HepG2 (cell line): Measurements from ENCODE around the gene ZNF324B. TPM values are rescaled to one million over a fixed set of nuclear protein-coding genes. Genes with fewer than 3 reads are reported as not detected.

ENCODE experiments used
- BHLHE40 ChIP-seq: IDR thresholded peaks from 2 replicates; pipeline ENCODE4 v1.6.1; 2011; ENCODE audit warnings: low read length, improper control_type of control experiment
- CEBPB ChIP-seq: IDR thresholded peaks from 2 replicates; pipeline ENCODE4 v1.6.1; 2011; ENCODE audit warnings: low read depth, low read length, improper control_type of control experiment, borderline replicate concordance
- CEBPG ChIP-seq: IDR thresholded peaks from 2 replicates; pipeline ENCODE4 v1.6.1; 2016
- CREB3 ChIP-seq: sonication (generic); formaldehyde crosslinking; IDR thresholded peaks from 2 replicates; pipeline ENCODE4 v1.5.0; 2020; ENCODE audit warnings: missing genetic modification reagents
- EEA1 ChIP-seq: sonication (generic); formaldehyde crosslinking; IDR thresholded peaks from 2 replicates; pipeline ENCODE4 v1.5.1; 2020; ENCODE audit warnings: mild to moderate bottlenecking, missing genetic modification reagents, borderline replicate concordance
- FLYWCH1 ChIP-seq: sonication (generic); formaldehyde crosslinking; IDR thresholded peaks from 2 replicates; pipeline ENCODE4 v1.8.1; 2023; ENCODE audit warnings: mild to moderate bottlenecking, missing genetic modification reagents
- FOXC1 ChIP-seq: sonication (generic); formaldehyde crosslinking; IDR thresholded peaks from 2 replicates; pipeline ENCODE4 v1.8.0; 2022; ENCODE audit warnings: mild to moderate bottlenecking, missing genetic modification reagents, borderline replicate concordance
- GATAD1 ChIP-seq: IDR thresholded peaks from 2 replicates; pipeline ENCODE4 v1.6.1; 2016; ENCODE audit warnings: missing genetic modification reagents, missing compliant biosample characterization
- GTF3A ChIP-seq: sonication (generic); formaldehyde crosslinking; conservative IDR thresholded peaks from 2 replicates; pipeline ENCODE4 v1.4.0; 2020; ENCODE audit warnings: mild to moderate bottlenecking, missing genetic modification reagents
- HIVEP1 ChIP-seq: sonication (generic); formaldehyde crosslinking; IDR thresholded peaks from 2 replicates; pipeline ENCODE4 v1.4.0; 2020; ENCODE audit warnings: mild to moderate bottlenecking, missing genetic modification reagents
- JUND ChIP-seq: sonication (generic); formaldehyde crosslinking; IDR thresholded peaks from 2 replicates; pipeline ENCODE4 v1.8.0; 2022; ENCODE audit warnings: mild to moderate bottlenecking, missing genetic modification reagents
- KDM1A ChIP-seq: IDR thresholded peaks from 2 replicates; pipeline ENCODE4 v1.6.1; 2016; ENCODE audit warnings: missing compliant biosample characterization
- NFAT5 ChIP-seq: sonication (generic); formaldehyde crosslinking; IDR thresholded peaks from 2 replicates; pipeline ENCODE4 v1.4.0; 2020; ENCODE audit warnings: missing genetic modification reagents
- NFE2 ChIP-seq: sonication (generic); formaldehyde crosslinking; IDR thresholded peaks from 2 replicates; pipeline ENCODE4 v1.4.0; 2020; ENCODE audit warnings: missing genetic modification reagents
- NR1H2 ChIP-seq: sonication (generic); formaldehyde crosslinking; IDR thresholded peaks from 2 replicates; pipeline ENCODE4 v1.8.1; 2022; ENCODE audit warnings: low read depth, missing genetic modification reagents, borderline replicate concordance
- PPARG ChIP-seq: conservative IDR thresholded peaks from 2 replicates; pipeline ENCODE4 v1.6.1; 2016; ENCODE audit warnings: missing biosample characterization, missing genetic modification reagents
- TARDBP ChIP-seq: sonication (generic); formaldehyde crosslinking; IDR thresholded peaks from 2 replicates; pipeline ENCODE4 v1.8.0; 2022; ENCODE audit warnings: mild to moderate bottlenecking, missing genetic modification reagents
- U2AF1 ChIP-seq: fragments of 200-400 bp; formaldehyde crosslinking; optimal IDR thresholded peaks from 2 replicates; pipeline ENCODE3; 2017; ENCODE audit warnings: mild to moderate bottlenecking, low read depth, low read length
- ZBTB1 ChIP-seq: sonication (generic); formaldehyde crosslinking; IDR thresholded peaks from 2 replicates; pipeline ENCODE4 v1.4.0; 2020; ENCODE audit warnings: missing genetic modification reagents, borderline replicate concordance
- ZBTB7B ChIP-seq: sonication (generic); formaldehyde crosslinking; IDR thresholded peaks from 2 replicates; pipeline ENCODE4 v1.4.0; 2020; ENCODE audit warnings: missing genetic modification reagents
- ZNF331 ChIP-seq: sonication (generic); formaldehyde crosslinking; IDR thresholded peaks from 2 replicates; pipeline ENCODE4 v1.4.0; 2020; ENCODE audit warnings: missing genetic modification reagents
- ZNF703 ChIP-seq: sonication (generic); formaldehyde crosslinking; IDR thresholded peaks from 2 replicates; pipeline ENCODE4 v1.5.1; 2020; ENCODE audit warnings: missing genetic modification reagents, mild to moderate bottlenecking, moderate library complexity, borderline replicate concordance
- ZNF746 ChIP-seq: sonication (generic); formaldehyde crosslinking; IDR thresholded peaks from 2 replicates; pipeline ENCODE4 v1.8.0; 2022; ENCODE audit warnings: mild to moderate bottlenecking, missing genetic modification reagents
- ZSCAN20 ChIP-seq: sonication (generic); formaldehyde crosslinking; IDR thresholded peaks from 2 replicates; pipeline ENCODE4 v1.4.0; 2020; ENCODE audit warnings: missing genetic modification reagents, mild to moderate bottlenecking, borderline replicate concordance
- polyA plus RNA-seq, 8 experiments: library from polyadenylated mRNA; depleted of rRNA in 3 of 8; stranded (reverse) in 7 of 8; unstranded in 1 of 8; fragments of >200 nt; fragmentation: Illumina TruSeq in 4 of 8; extraction: Trizol in 4 of 8; gene quantifications; 2 replicates each; pipeline versions ENCODE4 v1.2.1 to v1.2.3, GENCODE V29; 2011 to 2016; ENCODE audit warnings: low read depth in 4 of 8, missing spikeins in 1 of 8, mixed read lengths in 1 of 8; ENCODE audit not compliant: insufficient read depth in 1 of 8
- total RNA-seq, 5 experiments: library from RNA; depleted of rRNA; stranded (reverse); fragments of >200 nt; fragmentation: Illumina TruSeq; extraction: Trizol; gene quantifications; 2 replicates each; pipeline ENCODE4 v1.2.3, GENCODE V29; 2016; ENCODE audit warnings: low read depth in 1 of 5
- TF ChIP-seq, protein P1 (sequence below): conservative IDR thresholded peaks from 2 replicates; pipeline ENCODE4 v1.6.1; 2018; ENCODE audit warnings: missing genetic modification reagents

ZNF324B gene
- total and polyA plus RNA-seq, 2 of the 13 experiments (the other 11 are each of a cell fraction or from before 2014, with no cell fraction given), result 0.53 to 3.0 TPM

DNA sequence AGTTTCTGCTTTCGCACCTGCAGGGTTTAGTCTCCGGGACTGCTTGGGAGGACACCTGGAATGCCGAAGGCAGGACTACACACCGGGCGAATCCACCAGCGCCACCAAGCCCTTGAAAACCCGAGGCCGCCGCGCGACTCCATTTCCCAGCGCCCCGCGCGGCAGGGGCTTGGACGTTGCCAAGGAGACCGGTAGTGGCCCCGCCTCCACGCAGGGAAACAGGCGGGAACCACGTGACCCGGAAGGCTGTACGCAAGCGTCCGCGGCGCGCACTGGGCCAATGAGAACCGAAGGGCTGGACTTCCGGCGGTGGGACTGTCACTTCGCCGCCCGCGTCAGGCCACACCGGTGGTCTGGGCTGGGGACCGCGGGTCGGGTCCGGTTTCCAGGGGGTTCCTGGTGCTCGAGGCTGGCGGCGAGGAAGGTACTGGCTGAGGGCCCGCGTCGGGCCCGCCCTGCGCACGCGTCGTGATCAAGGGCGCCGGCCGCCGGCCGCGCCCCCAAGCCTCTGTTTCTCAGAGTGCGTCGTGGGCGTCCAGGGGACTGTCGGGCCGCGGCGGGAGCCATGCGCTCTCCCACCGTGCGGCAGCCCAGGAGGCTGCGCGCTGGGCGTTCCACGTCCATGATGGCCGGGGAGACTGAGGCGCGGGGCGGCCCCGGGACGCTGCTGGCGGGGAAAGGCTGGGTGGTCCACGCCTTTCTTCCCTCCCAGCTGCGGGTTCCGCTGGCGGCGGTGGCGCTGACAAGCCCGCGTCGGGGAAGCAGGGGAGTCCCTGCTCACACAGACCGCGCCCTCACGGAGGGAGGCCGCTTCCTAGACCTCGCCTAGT, 15.6 kb downstream of the ZNF324B start, which contains the start of gene ZNF324 (continued):
- TF ChIP-seq CREB3 (CRISPR knock-in tag), result no peak
- TF ChIP-seq KDM1A (CRISPR knock-in tag), result no peak
- TF ChIP-seq GATAD1 (CRISPR knock-in tag), result peak; percentile 86
- peak; percentile 40; the same call in 1 of the 2 replicates for TF ChIP-seq FOXC1 (CRISPR knock-in tag)
- no peak for TF ChIP-seq EEA1
- no peak for TF ChIP-seq CEBPB
- no peak for TF ChIP-seq ZNF331
- TF ChIP-seq NFAT5, result no peak
- peak; percentile 71 for TF ChIP-seq ZBTB7B (CRISPR knock-in tag)
- no peak for TF ChIP-seq PPARG (CRISPR knock-in tag)
- TF ChIP-seq ZNF746 (CRISPR knock-in tag), result no peak
- no peak for TF ChIP-seq NR1H2 (CRISPR knock-in tag)
- no peak for TF ChIP-seq CEBPG (CRISPR knock-in tag)
- no peak for TF ChIP-seq JUND (CRISPR knock-in tag)
- no peak for TF ChIP-seq ZSCAN20 (CRISPR knock-in tag)
- no peak for TF ChIP-seq GTF3A (CRISPR knock-in tag)
- no peak for TF ChIP-seq NFE2 (CRISPR knock-in tag)
- no peak for TF ChIP-seq FLYWCH1 (CRISPR knock-in tag)
- TF ChIP-seq BHLHE40, result no peak
- no peak for TF ChIP-seq TARDBP (CRISPR knock-in tag)
- TF ChIP-seq U2AF1, result no peak
- TF ChIP-seq ZBTB1 (CRISPR knock-in tag), result no peak
- TF ChIP-seq HIVEP1, result no peak
- TF ChIP-seq ZNF703 (CRISPR knock-in tag), result no peak
- TF ChIP-seq, protein P1, sequence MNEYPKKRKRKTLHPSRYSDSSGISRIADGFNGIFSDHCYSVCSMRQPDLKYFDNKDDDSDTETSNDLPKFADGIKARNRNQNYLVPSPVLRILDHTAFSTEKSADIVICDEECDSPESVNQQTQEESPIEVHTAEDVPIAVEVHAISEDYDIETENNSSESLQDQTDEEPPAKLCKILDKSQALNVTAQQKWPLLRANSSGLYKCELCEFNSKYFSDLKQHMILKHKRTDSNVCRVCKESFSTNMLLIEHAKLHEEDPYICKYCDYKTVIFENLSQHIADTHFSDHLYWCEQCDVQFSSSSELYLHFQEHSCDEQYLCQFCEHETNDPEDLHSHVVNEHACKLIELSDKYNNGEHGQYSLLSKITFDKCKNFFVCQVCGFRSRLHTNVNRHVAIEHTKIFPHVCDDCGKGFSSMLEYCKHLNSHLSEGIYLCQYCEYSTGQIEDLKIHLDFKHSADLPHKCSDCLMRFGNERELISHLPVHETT (CRISPR knock-in tag), result 0 out of 2 replicates have a peak, but pooled peaks have one; percentile 41
